ENCODE results near the gene GRID1.

The GRID1 gene

GRCh38 chr10:86346799-86347665 lies 19.6 kb downstream of the GRID1 start:
- DNase-seq, result no peak
- in situ Hi-C loops (cut with MboI; ENCODE audit: low pct_unique_long_range_greater_than_20kb, low sequenced_read_pairs), result no loop called here

- DNase-seq, result no peak
- in situ Hi-C loops (cut with MboI; ENCODE audit: low pct_unique_long_range_greater_than_20kb, low sequenced_read_pairs), result no loop called here
Measured at GRCh38 chr10:86345859-86346798, 20.5 kb downstream of the GRID1 start.

- in situ Hi-C loops (cut with MboI; ENCODE audit: low pct_unique_long_range_greater_than_20kb, low sequenced_read_pairs), result no loop called here
- DNase-seq, result no peak
Measured at GRCh38 chr10:86345296-86345858, 21.2 kb downstream of the GRID1 start.

- no peak for DNase-seq
- in situ Hi-C loops (cut with MboI; ENCODE audit: low pct_unique_long_range_greater_than_20kb, low sequenced_read_pairs), result no loop called here
Measured at GRCh38 chr10:86344714-86345161, 21.9 kb downstream of the GRID1 start.

- DNase-seq, result no peak
- in situ Hi-C loops (cut with MboI; ENCODE audit: low pct_unique_long_range_greater_than_20kb, low sequenced_read_pairs), result no loop called here
Measured at GRCh38 chr10:86344281-86344680, 22.3 kb downstream of the GRID1 start.

DNA sequence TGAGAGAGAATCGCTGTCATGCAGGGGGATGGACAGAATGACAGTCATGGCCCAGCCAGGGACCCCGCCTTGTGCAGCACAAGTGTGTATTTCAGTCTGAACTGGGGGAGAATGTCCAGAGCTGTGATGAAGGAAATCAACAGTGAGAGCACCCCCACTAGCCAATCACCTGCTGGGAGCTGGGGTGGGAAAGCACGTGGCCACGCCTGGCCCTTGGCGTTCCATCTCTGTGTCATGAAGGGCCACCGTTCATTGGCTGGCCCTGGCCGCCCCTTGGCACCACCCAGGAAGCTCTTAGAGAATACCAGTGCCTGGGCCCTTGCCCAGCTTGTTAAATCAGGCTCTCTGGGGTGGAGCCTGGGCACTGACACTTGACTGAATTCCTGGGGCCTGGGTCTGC lies 22.8 kb downstream of the GRID1 start:
- in situ Hi-C loops (cut with MboI; ENCODE audit: low pct_unique_long_range_greater_than_20kb, low sequenced_read_pairs), result no loop called here
- no peak for DNase-seq

- no peak for DNase-seq
- in situ Hi-C loops (cut with MboI; ENCODE audit: low pct_unique_long_range_greater_than_20kb, low sequenced_read_pairs), result no loop called here
Measured at GRCh38 chr10:86342111-86342863, 24.3 kb downstream of the GRID1 start.

DNA sequence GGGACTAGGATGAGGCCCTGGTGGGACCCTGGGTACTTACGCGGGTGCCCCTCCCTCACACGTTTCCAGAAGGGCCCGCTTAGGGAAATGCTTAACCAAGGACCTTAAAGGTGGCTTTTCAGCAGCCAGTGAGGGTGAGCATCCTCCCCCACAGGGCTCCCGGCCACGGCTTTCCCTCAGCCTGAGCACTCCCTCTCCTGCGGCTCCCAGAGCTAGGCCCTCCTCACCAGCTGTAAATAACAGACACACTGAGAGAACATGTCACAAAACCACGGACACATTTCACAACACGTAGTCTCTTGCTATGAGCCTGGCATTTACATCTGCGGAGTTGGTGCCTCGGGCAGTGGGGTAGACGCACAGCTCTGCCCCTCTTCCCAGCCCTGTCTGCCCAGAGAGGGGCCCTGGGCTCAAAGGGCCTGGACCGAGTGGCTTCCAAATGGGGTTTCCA lies 25.2 kb downstream of the GRID1 start:
- DNase-seq, result no peak
- in situ Hi-C loops (cut with MboI; ENCODE audit: low pct_unique_long_range_greater_than_20kb, low sequenced_read_pairs), result no loop called here

DNA sequence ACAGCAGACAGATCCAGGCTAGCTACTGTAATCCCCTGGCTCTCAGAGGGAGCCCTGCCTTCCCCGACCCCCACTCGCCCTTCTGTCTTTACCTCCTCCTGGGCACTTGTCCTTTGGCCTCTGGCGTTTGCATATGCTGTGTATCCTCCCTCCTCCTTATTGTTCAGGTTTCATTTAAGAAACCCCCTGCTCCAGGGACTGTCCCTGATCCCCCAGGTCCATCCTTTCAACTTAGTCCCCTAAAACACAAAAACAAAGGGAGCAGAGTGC lies 25.7 kb downstream of the GRID1 start:
- in situ Hi-C loops (cut with MboI; ENCODE audit: low pct_unique_long_range_greater_than_20kb, low sequenced_read_pairs), result no loop called here
- no peak for DNase-seq

DNA sequence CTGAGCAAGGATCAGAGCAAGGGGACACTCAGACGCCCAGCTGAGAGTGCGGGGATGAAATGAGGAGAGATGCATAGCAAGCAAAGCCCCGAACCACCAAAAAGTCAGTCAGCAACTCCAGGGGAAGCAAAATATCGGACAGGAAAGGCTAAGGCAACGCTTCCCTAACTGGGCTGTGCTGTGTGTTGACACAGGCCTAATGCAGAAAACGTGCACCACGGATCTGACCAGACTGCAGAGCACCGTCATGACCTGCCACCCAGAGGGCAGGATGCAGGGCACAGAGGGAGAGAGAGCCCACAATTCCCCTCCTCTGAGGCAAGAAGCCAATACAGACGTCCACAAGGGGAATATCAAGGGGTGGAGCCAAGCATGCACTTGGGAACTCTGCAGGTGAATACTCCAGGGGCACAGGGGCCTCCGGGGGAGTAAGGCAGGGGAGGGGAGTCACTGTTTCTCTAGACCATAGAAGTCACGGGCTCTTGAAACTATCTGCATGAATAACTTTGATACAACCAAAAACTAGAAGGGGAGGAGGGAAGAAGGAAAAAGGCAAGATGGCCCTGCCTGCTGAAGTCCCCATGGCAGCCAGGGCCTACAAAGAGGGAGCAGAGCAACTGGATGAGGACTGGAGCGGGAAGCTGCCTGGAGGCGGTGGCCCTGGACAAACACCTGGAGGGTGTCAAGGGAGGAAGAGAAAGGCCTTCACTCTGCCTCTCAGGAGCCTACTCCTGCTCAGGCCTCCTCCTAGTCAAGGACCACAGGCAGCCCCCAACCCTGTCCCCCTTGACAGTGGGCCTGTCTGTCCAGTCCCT lies 26.2 kb downstream of the GRID1 start:
- DNase-seq, result no peak
- in situ Hi-C loops (cut with MboI; ENCODE audit: low pct_unique_long_range_greater_than_20kb, low sequenced_read_pairs), result no loop called here

DNA sequence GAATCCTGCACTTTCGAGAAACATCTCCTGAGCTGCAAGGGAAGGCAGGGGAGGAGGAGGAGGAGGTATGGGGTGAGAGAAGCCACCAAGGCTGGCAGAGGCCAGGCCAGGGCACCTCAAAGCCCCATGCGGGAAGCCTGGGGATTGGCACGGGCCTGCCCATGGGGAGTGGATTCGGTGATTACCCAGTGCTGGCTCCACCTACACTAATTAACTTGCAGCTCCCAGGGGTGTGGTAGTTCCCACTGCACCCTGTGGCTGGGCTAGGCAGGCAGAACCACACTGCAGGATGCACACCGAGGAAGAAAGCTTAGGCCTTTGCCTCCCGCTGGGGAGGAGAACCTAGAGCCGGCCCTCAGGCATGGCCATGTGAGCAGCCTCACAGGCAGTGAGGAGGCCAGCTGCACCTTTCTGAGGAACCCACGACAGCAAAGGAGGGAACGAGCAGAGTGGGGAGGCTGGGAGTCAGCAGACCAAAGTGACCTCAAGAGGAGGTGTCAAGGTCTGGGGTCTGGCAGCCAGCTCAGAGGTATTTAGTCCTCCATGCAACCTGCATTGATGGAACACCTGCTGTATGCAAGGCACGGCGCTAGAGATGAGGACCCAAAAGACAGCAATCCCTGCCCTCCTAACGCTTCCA lies 27.2 kb downstream of the GRID1 start:
- no peak for DNase-seq
- in situ Hi-C loops (cut with MboI; ENCODE audit: low pct_unique_long_range_greater_than_20kb, low sequenced_read_pairs), result no loop called here

DNA sequence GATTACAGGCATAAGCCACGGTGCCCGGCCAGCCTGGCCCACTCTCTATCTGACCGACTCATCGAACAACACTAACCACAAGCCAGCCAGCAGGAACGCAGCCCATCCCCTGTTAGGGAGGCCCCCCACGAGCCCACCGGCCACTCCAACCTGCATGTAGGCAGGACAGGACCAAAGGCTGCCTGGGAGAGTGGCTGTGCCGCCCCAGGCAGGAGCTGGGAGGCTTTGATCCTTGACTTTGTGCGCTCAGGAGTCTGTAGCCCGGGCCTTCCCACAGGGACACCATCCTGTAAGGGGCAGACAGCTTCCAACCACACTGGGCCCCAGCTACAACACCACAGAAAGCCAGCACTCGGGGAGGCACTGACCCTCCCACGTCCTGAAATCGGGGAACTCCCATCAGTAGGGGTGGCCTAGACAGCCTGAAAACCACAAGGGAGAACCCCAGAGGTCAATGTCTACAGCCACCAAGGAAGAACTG lies 29.4 kb downstream of the GRID1 start:
- in situ Hi-C loops (cut with MboI; ENCODE audit: low pct_unique_long_range_greater_than_20kb, low sequenced_read_pairs), result no loop called here
- no peak for DNase-seq

GRCh38 chr10:86336341-86336740 lies 30.3 kb downstream of the GRID1 start:
- no peak for DNase-seq
- in situ Hi-C loops (cut with MboI; ENCODE audit: low pct_unique_long_range_greater_than_20kb, low sequenced_read_pairs), result no loop called here

DNA sequence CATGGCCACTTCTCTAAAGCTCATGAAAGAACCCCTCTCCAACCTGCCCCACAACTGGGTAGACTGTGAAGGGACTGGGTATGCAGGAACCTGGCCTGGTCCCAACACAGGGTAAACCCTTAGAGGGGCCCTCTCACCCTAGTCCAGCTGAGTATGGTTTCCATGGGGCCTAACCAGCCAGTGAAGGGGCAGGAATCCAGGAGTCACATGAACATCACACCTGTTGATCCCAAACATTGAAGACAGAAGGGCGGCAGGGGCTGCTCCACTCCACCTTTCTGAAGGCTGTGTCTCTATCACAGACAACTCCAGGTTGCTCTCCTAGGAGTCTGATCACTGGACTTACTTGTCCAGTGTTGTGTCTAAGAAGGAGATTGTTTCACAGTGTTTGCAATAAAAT lies 30.8 kb downstream of the GRID1 start:
- in situ Hi-C loops (cut with MboI; ENCODE audit: low pct_unique_long_range_greater_than_20kb, low sequenced_read_pairs), result no loop called here
- DNase-seq, result no peak

- no peak for DNase-seq
- in situ Hi-C loops (cut with MboI; ENCODE audit: low pct_unique_long_range_greater_than_20kb, low sequenced_read_pairs), result no loop called here
Measured at GRCh38 chr10:86335257-86335656, 31.3 kb downstream of the GRID1 start.

- in situ Hi-C loops (cut with MboI; ENCODE audit: low pct_unique_long_range_greater_than_20kb, low sequenced_read_pairs), result no loop called here
Measured at GRCh38 chr10:86334488-86335085, 32.0 kb downstream of the GRID1 start.

DNA sequence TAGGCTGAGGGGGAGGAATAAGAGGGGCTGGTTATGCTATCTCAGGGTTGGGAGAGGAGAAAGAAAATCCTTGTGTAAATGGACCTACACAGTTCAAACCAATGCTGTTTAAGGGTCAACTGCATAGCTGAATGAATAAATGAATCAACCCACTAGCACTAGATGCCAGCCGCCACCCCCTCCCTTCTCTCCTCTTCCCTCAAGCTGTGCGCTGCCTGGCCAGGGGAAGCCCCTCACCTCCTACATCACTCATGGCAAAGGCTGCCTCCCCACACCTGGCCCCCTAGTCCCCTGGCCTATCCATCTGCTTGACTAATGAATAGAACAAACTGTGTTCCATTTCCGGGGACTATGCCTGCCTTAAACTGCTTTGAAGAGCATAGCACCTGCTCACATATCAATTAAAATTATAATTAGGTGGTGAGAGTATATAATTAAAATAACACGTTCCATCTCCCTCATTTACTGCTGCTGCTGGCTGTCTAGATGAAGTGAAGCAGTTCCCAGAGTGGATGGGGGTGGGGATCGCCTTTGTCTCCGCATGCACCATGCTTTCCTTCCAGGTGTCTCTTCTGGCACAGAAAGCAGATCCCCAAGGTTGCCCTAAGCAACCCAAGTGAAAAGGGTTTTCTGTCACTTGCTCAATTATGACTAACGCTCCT lies 32.6 kb downstream of the GRID1 start:
- in situ Hi-C loops (cut with MboI; ENCODE audit: low pct_unique_long_range_greater_than_20kb, low sequenced_read_pairs), result no loop called here
- DNase-seq, result no peak

More at GRCh38 chr10:86334488-86335085, 32.0 kb downstream of the GRID1 start:
- no peak for DNase-seq
